NCI-H82 treated with DMSO at 0.1 percent for 48 hours (cell line): ENCODE results near the gene KCNE3.
A peak's percentile ranks its signal among the peaks of the same experiment; 100 is the strongest.

ENCODE experiments used
- DNase-seq: peaks from one replicate; lab custom pipeline; 2025; ENCODE audit not compliant: unreplicated experiment; lab: John Stamatoyannopoulos, UW

Gene KCNE3

GRCh38 chr11:74471668-74472429 lies 4.5 kb upstream of the KCNE3 start:
- no peak for DNase-seq

GRCh38 chr11:74471037-74471436 lies 3.7 kb upstream of the KCNE3 start:
- no peak for DNase-seq

GRCh38 chr11:74470526-74470925 lies 3.2 kb upstream of the KCNE3 start:
- DNase-seq = peak; percentile 70

GRCh38 chr11:74468936-74469335 lies 1.6 kb upstream of the KCNE3 start:
- no peak for DNase-seq

- DNase-seq = no peak
Observed at GRCh38 chr11:74468521-74468920, 1.2 kb upstream of the KCNE3 start.

GRCh38 chr11:74468058-74468457 lies 709 bp upstream of the KCNE3 start:
- no peak for DNase-seq

GRCh38 chr11:74465291-74465708 lies 2.0 kb downstream of the KCNE3 start:
- no peak for DNase-seq

- no peak for DNase-seq
Observed at GRCh38 chr11:74464746-74465145, 2.6 kb downstream of the KCNE3 start.

GRCh38 chr11:74463216-74463615 lies 4.1 kb downstream of the KCNE3 start:
- no peak for DNase-seq

GRCh38 chr11:74462631-74463030 lies 4.7 kb downstream of the KCNE3 start:
- DNase-seq = no peak

GRCh38 chr11:74462009-74462408 lies 5.3 kb downstream of the KCNE3 start:
- no peak for DNase-seq

- no peak for DNase-seq
Observed at GRCh38 chr11:74460481-74461154, 6.7 kb downstream of the KCNE3 start.

- no peak for DNase-seq
Observed at GRCh38 chr11:74460065-74460464, 7.3 kb downstream of the KCNE3 start.

GRCh38 chr11:74459584-74459983 lies 7.8 kb downstream of the KCNE3 start:
- no peak for DNase-seq

- DNase-seq = no peak
Observed at GRCh38 chr11:74457356-74457755, 10.0 kb downstream of the KCNE3 start.

GRCh38 chr11:74453373-74453975 lies 13.9 kb downstream of the KCNE3 start:
- peak; percentile 12 for DNase-seq

- no peak for DNase-seq
Observed at GRCh38 chr11:74452366-74452765, 15.0 kb downstream of the KCNE3 start.

- DNase-seq = no peak
Observed at GRCh38 chr11:74450318-74450717, 17.0 kb downstream of the KCNE3 start.

- peak; percentile 61 for DNase-seq
Observed at GRCh38 chr11:74449369-74449931, 17.9 kb downstream of the KCNE3 start.

- no peak for DNase-seq
Observed at GRCh38 chr11:74447720-74448119, 19.6 kb downstream of the KCNE3 start.

- no peak for DNase-seq
Observed at GRCh38 chr11:74446532-74446938, 20.8 kb downstream of the KCNE3 start.
